B cell (primary cell): ENCODE measurements around the gene AGAP1. TPM values are rescaled to one million over a fixed set of nuclear protein-coding genes. Genes with fewer than 3 reads are reported as not detected.

Experiments used
- ATAC-seq: fragments of 200-7000 bp; cut with Tn5 transposase; one replicate; pipeline ENCODE4 v1.10.0; 2021; ENCODE audit warnings: low read depth, mild to moderate bottlenecking, moderate number of reproducible peaks, moderate library complexity
- CTCF ChIA-PET: fragments of 350-600 bp; sonication (Branson Sonifier 250); formaldehyde crosslinking; loops from one replicate; lab custom pipeline; 2021; ENCODE audit warnings: antibody characterized with exemption, inconsistent platforms; lab: Charles Lee
- POLR2A ChIA-PET: fragments of 350-600 bp; sonication (Branson Sonifier 250); formaldehyde crosslinking; loops from one replicate; lab custom pipeline; 2021; ENCODE audit warnings: antibody characterized with exemption; lab: Charles Lee
- DNase-seq: peaks from one replicate; pipeline ENCODE4 v3.0.0; 2013
- H2AFZ ChIP-seq: 2 replicates; pipeline ENCODE4 v1.6.1; 2012; ENCODE audit warnings: mild to moderate bottlenecking, low read depth, low read length; ENCODE audit not compliant: insufficient read depth, poor library complexity, severe bottlenecking
- H3K27ac ChIP-seq, 2 donors: 1 replicate in 1 of 2; 2 replicates in 1 of 2; pipeline ENCODE4 v1.5.1; 2012 to 2013; ENCODE audit warnings: low read length in 2 of 2, mild to moderate bottlenecking in 2 of 2, moderate library complexity in 1 of 2
- H3K27me3 ChIP-seq, 4 experiments: fragments of 200-600 bp in 1 of 4; sonication (generic) in 1 of 4; replicated peaks in 1 of 4; 1 replicate in 2 of 4; 2 replicates in 2 of 4; pipeline versions ENCODE4 v1.6.1 to v1.7.0; 2013 to 2016; ENCODE audit warnings: low read length in 3 of 4, mild to moderate bottlenecking in 2 of 4, mixed read lengths in 1 of 4, moderate library complexity in 1 of 4; ENCODE audit not compliant: insufficient read depth in 4 of 4, control insufficient read depth in 3 of 4; ENCODE audit errors: control extremely low read depth in 1 of 4
- H3K36me3 ChIP-seq, 2 experiments: replicated peaks in 1 of 2; 1 replicate in 1 of 2; 2 replicates in 1 of 2; pipeline versions ENCODE4 v1.6.1 to v1.7.1; 2013; ENCODE audit warnings: low read length in 1 of 2; ENCODE audit not compliant: insufficient read depth in 2 of 2, control insufficient read depth in 1 of 2; ENCODE audit errors: control extremely low read depth in 1 of 2, extremely low read depth in 1 of 2
- H3K4me1 ChIP-seq, 2 donors: fragments of 200-600 bp in 1 of 2; sonication (generic) in 1 of 2; 1 replicate in 1 of 2; 2 replicates in 1 of 2; pipeline versions ENCODE4 v1.5.1 to v1.6.1; 2013 to 2017; ENCODE audit warnings: low read length in 2 of 2; ENCODE audit not compliant: control insufficient read depth in 2 of 2, insufficient read depth in 2 of 2
- H3K4me2 ChIP-seq: replicated peaks from 2 replicates; pipeline ENCODE3; 2012; ENCODE audit warnings: mild to moderate bottlenecking, low read depth, low read length; ENCODE audit not compliant: poor library complexity, severe bottlenecking
- H3K4me3 ChIP-seq, 5 experiments: fragments of 200-600 bp in 1 of 5; sonication (generic) in 1 of 5; 1 replicate in 3 of 5; 2 replicates in 2 of 5; pipeline versions ENCODE4 v1.5.1 to v1.7.0; 2011 to 2016; ENCODE audit warnings: low read length in 4 of 5, mild to moderate bottlenecking in 4 of 5, low read depth in 2 of 5, control low read depth in 1 of 5, moderate library complexity in 1 of 5; ENCODE audit not compliant: insufficient read depth in 1 of 5; ENCODE audit errors: control extremely low read depth in 1 of 5, extremely low read depth in 1 of 5
- H3K79me2 ChIP-seq: fragments of 200-600 bp; sonication (generic); one replicate; pipeline ENCODE4 v1.6.0; 2016; ENCODE audit warnings: low read length; ENCODE audit not compliant: control insufficient read depth, insufficient read depth
- H3K9ac ChIP-seq: fragments of 200-600 bp; sonication (generic); 2 replicates; pipeline ENCODE4 v1.6.1; 2017; ENCODE audit warnings: mild to moderate bottlenecking, low read length, moderate library complexity
- H3K9me3 ChIP-seq, 3 donors: one replicate each; pipeline versions ENCODE4 v1.6.1 to v1.7.1; 2013; ENCODE audit warnings: low read length in 2 of 3; ENCODE audit not compliant: control insufficient read depth in 2 of 3, insufficient read depth in 1 of 3; ENCODE audit errors: control extremely low read depth in 1 of 3
- H4K20me1 ChIP-seq: 2 replicates; pipeline ENCODE4 v1.6.0; 2012; ENCODE audit warnings: mild to moderate bottlenecking, low read length; ENCODE audit not compliant: insufficient read depth, control insufficient read depth, poor library complexity, severe bottlenecking
- H3K27ac Mint-ChIP-seq: one replicate; pipeline ENCODE4 v1.8.0; 2021; ENCODE audit warnings: mixed read lengths
- H3K27me3 Mint-ChIP-seq: one replicate; pipeline ENCODE4 v1.8.0; 2021; ENCODE audit warnings: mixed read lengths
- H3K4me1 Mint-ChIP-seq: one replicate; pipeline ENCODE4 v1.8.0; 2021; ENCODE audit warnings: mixed read lengths
- H3K4me3 Mint-ChIP-seq: one replicate; pipeline ENCODE4 v1.8.0; 2021; ENCODE audit warnings: mixed read lengths
- H3K9me3 Mint-ChIP-seq: one replicate; pipeline ENCODE4 v1.8.0; 2022; ENCODE audit warnings: mixed read lengths; ENCODE audit not compliant: insufficient read depth
- EZH2 ChIP-seq: IDR thresholded peaks from 2 replicates; pipeline ENCODE4 v1.6.1; 2012; ENCODE audit warnings: borderline replicate concordance, low read depth, mild to moderate bottlenecking, moderate library complexity, low read length; ENCODE audit not compliant: insufficient read depth, poor library complexity, severe bottlenecking
- WGBS: methylation state at CpG from one replicate; pipeline ENCODE4 v1.1.5; 2013; ENCODE audit warnings: missing lambda C conversion rate; ENCODE audit not compliant: insufficient coverage; 5-methylcytosine and 5-hydroxymethylcytosine counted together
- intact Hi-C: fragments of 100-400 bp; cut with micrococcal nuclease; formaldehyde crosslinking; loops from one replicate; pipeline ENCODE4 v1.10.0; 2022
- polyA plus RNA-seq: library from polyadenylated mRNA; depleted of rRNA; stranded (reverse); fragments of >200 nt; gene quantifications from 2 replicates; pipeline ENCODE4 v1.2.3, GENCODE V29; 2012
- total RNA-seq, 2 donors: library from RNA; stranded (reverse); fragments of 120-200 nt in 1 of 2; gene quantifications; 1 replicate in 1 of 2; 2 replicates in 1 of 2; pipeline versions ENCODE4 v1.2.3 to v1.2.4, GENCODE V29; 2013 to 2022
- TF ChIP-seq, protein P1 (sequence below): fragments of 200-600 bp; IDR thresholded peaks from one replicate; pipeline ENCODE4 v1.8.0; 2022; ENCODE audit warnings: antibody characterized with exemption, mild to moderate bottlenecking

AGAP1 gene
- total and polyA plus RNA-seq, 2 donors (not counting 1 experiment from before 2014, with no cell fraction given) = 0.01 TPM; not detected in 1

GRCh38 chr2:235695602-235695895, 201.7 kb downstream of the AGAP1 start:
- ATAC-seq = no peak
- no peaks in the 10 kb centered on the region for H3K27me3 ChIP-seq
- H3K27ac ChIP-seq = no peak overlapping the region
- no peaks in the 10 kb centered on the region for H3K4me1 ChIP-seq
- H3K4me3 Mint-ChIP-seq = no peak overlapping the region
- ChIA-PET CTCF (no interaction called here), POLR2A (no interaction called here)
- intact Hi-C loops = no loop called here
- H3K79me2 ChIP-seq = no peaks in the 10 kb centered on the region
- H2AFZ ChIP-seq = no peak overlapping the region
- WGBS = 90% methylated on average over 2 of the region's 3 CpGs
- H3K9me3 ChIP-seq = peaks cover 0 to 2% (median 0%) of the 10 kb centered on the region in 3 donors
- TF ChIP-seq, protein P1, sequence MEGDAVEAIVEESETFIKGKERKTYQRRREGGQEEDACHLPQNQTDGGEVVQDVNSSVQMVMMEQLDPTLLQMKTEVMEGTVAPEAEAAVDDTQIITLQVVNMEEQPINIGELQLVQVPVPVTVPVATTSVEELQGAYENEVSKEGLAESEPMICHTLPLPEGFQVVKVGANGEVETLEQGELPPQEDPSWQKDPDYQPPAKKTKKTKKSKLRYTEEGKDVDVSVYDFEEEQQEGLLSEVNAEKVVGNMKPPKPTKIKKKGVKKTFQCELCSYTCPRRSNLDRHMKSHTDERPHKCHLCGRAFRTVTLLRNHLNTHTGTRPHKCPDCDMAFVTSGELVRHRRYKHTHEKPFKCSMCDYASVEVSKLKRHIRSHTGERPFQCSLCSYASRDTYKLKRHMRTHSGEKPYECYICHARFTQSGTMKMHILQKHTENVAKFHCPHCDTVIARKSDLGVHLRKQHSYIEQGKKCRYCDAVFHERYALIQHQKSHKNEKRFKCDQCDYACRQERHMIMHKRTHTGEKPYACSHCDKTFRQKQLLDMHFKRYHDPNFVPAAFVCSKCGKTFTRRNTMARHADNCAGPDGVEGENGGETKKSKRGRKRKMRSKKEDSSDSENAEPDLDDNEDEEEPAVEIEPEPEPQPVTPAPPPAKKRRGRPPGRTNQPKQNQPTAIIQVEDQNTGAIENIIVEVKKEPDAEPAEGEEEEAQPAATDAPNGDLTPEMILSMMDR = no peak
- TF ChIP-seq EZH2 = no peak
- no peaks in the 10 kb centered on the region for H3K4me1 Mint-ChIP-seq
- H3K27me3 Mint-ChIP-seq = no peaks in the 10 kb centered on the region
- H3K9ac ChIP-seq = no peak overlapping the region
- DNase-seq = no peak
- no peaks in the 10 kb centered on the region for H4K20me1 ChIP-seq
- no peak overlapping the region for H3K27ac Mint-ChIP-seq
- no peaks in the 10 kb centered on the region for H3K36me3 ChIP-seq
- no peaks in the 10 kb centered on the region for H3K9me3 Mint-ChIP-seq
- no peak overlapping the region for H3K4me2 ChIP-seq
- H3K4me3 ChIP-seq = no peak overlapping the region

DNA sequence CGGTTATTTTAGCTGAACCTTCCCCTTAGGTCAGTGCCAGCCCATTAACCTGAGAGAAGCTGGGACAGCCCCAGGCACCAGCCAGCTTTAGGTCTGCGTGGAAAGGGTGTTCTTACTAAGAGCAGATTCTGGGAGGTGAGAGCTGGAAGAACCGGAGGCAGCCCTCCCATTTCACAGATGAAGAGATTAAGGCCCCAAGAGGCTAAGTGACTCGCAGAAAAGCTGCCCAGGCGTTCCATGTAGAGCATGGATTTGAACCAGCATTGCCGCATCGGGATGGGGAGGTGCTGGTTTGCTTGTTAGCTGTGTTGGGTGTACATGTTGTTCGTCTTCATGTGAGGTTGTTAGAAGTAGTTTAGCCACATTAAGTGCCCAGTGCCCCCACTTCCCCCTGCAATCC, 203.2 kb downstream of the AGAP1 start:
- H3K27me3 ChIP-seq = no peaks in the 10 kb centered on the region
- POLR2A ChIA-PET = no interaction called here
- H3K27me3 Mint-ChIP-seq = no peaks in the 10 kb centered on the region
- ATAC-seq (no peak), DNase-seq (no peak)
- no peak overlapping the region for H3K4me3 ChIP-seq
- H3K4me3 Mint-ChIP-seq = no peak overlapping the region
- H3K4me2 ChIP-seq = no peak overlapping the region
- no peaks in the 10 kb centered on the region for H3K4me1 ChIP-seq
- H3K4me1 Mint-ChIP-seq = no peaks in the 10 kb centered on the region
- H3K36me3 ChIP-seq = no peaks in the 10 kb centered on the region
- H3K79me2 ChIP-seq = no peaks in the 10 kb centered on the region
- no peak overlapping the region for H3K27ac ChIP-seq
- CTCF ChIA-PET = no interaction called here
- TF ChIP-seq EZH2 = no peak
- intact Hi-C loops = no loop called here
- no peak overlapping the region for H3K9ac ChIP-seq
- no peak overlapping the region for H2AFZ ChIP-seq
- no peaks in the 10 kb centered on the region for H3K9me3 Mint-ChIP-seq
- no peak overlapping the region for H3K27ac Mint-ChIP-seq
- WGBS = 91% methylated on average over 7 of the region's 8 CpGs
- H4K20me1 ChIP-seq = no peaks in the 10 kb centered on the region
- peaks cover 0 to 2% (median 0%) of the 10 kb centered on the region in 3 donors for H3K9me3 ChIP-seq
